CD4-positive, alpha-beta T cell treated with Interleukin-6 at 100 ng/mL for 8 hours (primary cell): ENCODE data around the gene CHAMP1.
"Not testable (repeated sequence)": the region's sequence is repeated elsewhere in the genome, so short reads cannot be mapped to it uniquely, and the experiment has no call there.

Experiments used
- DNase-seq: peaks from one replicate; pipeline ENCODE4 v3.0.0-alpha.2; 2020; ENCODE audit warnings: mixed read lengths, low spot score

CHAMP1 gene

GRCh38 chr13:114333881-114334280 is 19.6 kb downstream of the CHAMP1 start:
- DNase-seq: not testable (repeated sequence)

GRCh38 chr13:114334305-114335053 is 20.2 kb downstream of the CHAMP1 start:
- DNase-seq: no peak

- DNase-seq: not testable (repeated sequence)
Observed at GRCh38 chr13:114336457-114336856, 22.2 kb downstream of the CHAMP1 start.

- no peak for DNase-seq
Observed at GRCh38 chr13:114338959-114339358, 24.7 kb downstream of the CHAMP1 start.

- DNase-seq: peak; percentile 51
Observed at GRCh38 chr13:114339857-114340534, 25.7 kb downstream of the CHAMP1 start.

GRCh38 chr13:114341003-114341777 is 26.9 kb downstream of the CHAMP1 start:
- no peak for DNase-seq

GRCh38 chr13:114347256-114347655 is 33.0 kb downstream of the CHAMP1 start:
- DNase-seq: not testable (repeated sequence)

- not testable (repeated sequence) for DNase-seq
Observed at GRCh38 chr13:114352763-114353162, 38.5 kb downstream of the CHAMP1 start.

GRCh38 chr13:114353382-114353781 is 39.1 kb downstream of the CHAMP1 start:
- not testable (repeated sequence) for DNase-seq
